Upper lobe of left lung (tissue), 6 donors: ENCODE results near the gene RBM39. TPM values are rescaled to one million over a fixed set of nuclear protein-coding genes. Genes with fewer than 3 reads are reported as not detected.
"Not testable (repeated sequence)": the region's sequence is repeated elsewhere in the genome, so short reads cannot be mapped to it uniquely, and the experiment has no call there.

Experiments
- ATAC-seq, 2 donors: fragments of 200-7000 bp; cut with Tn5 transposase; one replicate each; pipeline ENCODE4 v1.9.1; 2022; ENCODE audit warnings: mild to moderate bottlenecking in 2 of 2, moderate library complexity in 2 of 2; ENCODE audit not compliant: low FRiP score in 2 of 2
- DNase-seq, 2 donors: peaks; one replicate each; pipeline ENCODE4 v3.0.0-alpha.2; 2019 to 2020
- H3K27ac ChIP-seq, 4 donors: fragments of 200-600 bp; sonication (generic); one replicate each; pipeline ENCODE4 v1.5.1; 2016 to 2019
- H3K27me3 ChIP-seq, 4 donors: fragments of 200-600 bp; sonication (generic); one replicate each; pipeline ENCODE4 v1.5.1; 2017 to 2019
- H3K36me3 ChIP-seq, 4 donors: fragments of 200-600 bp; sonication (generic); one replicate each; pipeline ENCODE4 v1.5.1; 2016 to 2019
- H3K4me1 ChIP-seq, 4 donors: fragments of 200-600 bp; sonication (generic); one replicate each; pipeline ENCODE4 v1.5.1; 2018 to 2019
- H3K4me3 ChIP-seq, 4 donors: fragments of 200-600 bp; sonication (generic); one replicate each; pipeline ENCODE4 v1.5.1; 2017 to 2019; ENCODE audit warnings: mild to moderate bottlenecking in 2 of 4, moderate library complexity in 1 of 4
- H3K9me3 ChIP-seq, 4 donors: fragments of 200-600 bp; sonication (generic); one replicate each; pipeline ENCODE4 v1.5.1; 2018 to 2019
- CTCF ChIP-seq, 6 experiments: fragments of 450-650 bp in 4 of 6; fragments of 200-600 bp in 2 of 6; sonication (generic) in 2 of 6; IDR thresholded peaks; one replicate each; pipeline ENCODE4 v1.5.1; 2016 to 2019; ENCODE audit warnings: antibody characterized with exemption in 6 of 6
- EP300 ChIP-seq, 4 donors: sonication (generic); formaldehyde crosslinking; IDR thresholded peaks; one replicate each; pipeline ENCODE4 v1.5.1; 2017; ENCODE audit warnings: antibody characterized with exemption in 4 of 4, control low read depth in 2 of 4
- POLR2A ChIP-seq, 4 donors: fragments of 450-650 bp; IDR thresholded peaks; one replicate each; pipeline ENCODE4 v1.5.1; 2016 to 2017; ENCODE audit warnings: antibody characterized with exemption in 4 of 4, mild to moderate bottlenecking in 2 of 4
- POLR2AphosphoS5 ChIP-seq, 2 donors: sonication (generic); formaldehyde crosslinking; IDR thresholded peaks; one replicate each; pipeline ENCODE4 v1.5.1; 2017; ENCODE audit warnings: antibody characterized with exemption in 2 of 2
- WGBS, 2 donors: methylation state at CpG; one replicate each; pipeline ENCODE4 v1.1.5; 2017 to 2018; 5-methylcytosine and 5-hydroxymethylcytosine counted together
- total RNA-seq, 6 donors: library from RNA; depleted of rRNA in 4 of 6; stranded (reverse); fragments of >200 nt in 4 of 6; gene quantifications; one replicate each; pipeline versions ENCODE4 v1.1.0 to v1.2.1, GENCODE V29; 2016 to 2021
- donor health status: DM: no; HTN: no; CAD: no; lungs with moderate emphysema.
- donor health status: DM: no; HTN: yes; CAD: no; lungs with severe emphysema.

RBM39 gene
- total RNA-seq, 6 donors from 2014 or later, result 220 to 925 (median 266) TPM

- DNase-seq, result no peak
Measured at GRCh38 chr20:35708502-35708901, 33.6 kb downstream of the RBM39 start.

GRCh38 chr20:35706591-35707529 lies 35.2 kb downstream of the RBM39 start:
- H3K4me3 ChIP-seq, H3K27me3 ChIP-seq, H3K27ac ChIP-seq, DNase-seq, ATAC-seq, H3K9me3 ChIP-seq: not testable (repeated sequence)
- Histone ChIP-seq H3K36me3 (peaks cover 58 to 100% (median 66%) of the 10 kb centered on the region in 4 donors), H3K4me1 (peaks cover 0 to 21% (median 12%) of the 10 kb centered on the region in 4 donors)
- 93 to 94% methylated on average over 15 to 17 of the region's 17 CpGs for WGBS, 2 donors

More at GRCh38 chr20:35708502-35708901, 33.6 kb downstream of the RBM39 start:
- 58 to 62% methylated on average over 1 of the region's 1 CpG for WGBS, 2 donors
- Histone ChIP-seq H3K4me3 (no peak overlapping the region), H3K27me3 (no peaks in the 10 kb centered on the region), H3K27ac (no peak overlapping the region), H3K36me3 (peaks cover 59 to 99% (median 66%) of the 10 kb centered on the region in 4 donors), H3K4me1 (peaks cover 0 to 18% (median 12%) of the 10 kb centered on the region in 4 donors), H3K9me3 (no peaks in the 10 kb centered on the region)
- TF ChIP-seq POLR2AphosphoS5 (IDR thresholded peaks at IDR 0.05) (no peak), CTCF (IDR thresholded peaks at IDR 0.05) (no peak), POLR2A (IDR thresholded peaks at IDR 0.05) (no peak), EP300 (IDR thresholded peaks at IDR 0.05) (no peak)
- no peak for ATAC-seq

GRCh38 chr20:35705894-35706293 lies 36.2 kb downstream of the RBM39 start:
- not testable (repeated sequence) for H3K9me3 ChIP-seq, DNase-seq, H3K27me3 ChIP-seq, H3K27ac ChIP-seq, ATAC-seq, H3K4me3 ChIP-seq
- 92 to 93% methylated on average over 11 of the region's 11 CpGs for WGBS, 2 donors
- Histone ChIP-seq H3K4me1 (peaks cover 0 to 20% (median 9%) of the 10 kb centered on the region in 4 donors), H3K36me3 (peaks cover 55 to 98% (median 66%) of the 10 kb centered on the region in 4 donors)

GRCh38 chr20:35704514-35705261 lies 37.4 kb downstream of the RBM39 start:
- DNase-seq (no peak), ATAC-seq (no peak)
- Histone ChIP-seq H3K9me3 (no peaks in the 10 kb centered on the region), H3K4me1 (peaks cover 9 to 31% (median 12%) of the 10 kb centered on the region in 4 donors), H3K36me3 (peaks cover 47 to 88% (median 64%) of the 10 kb centered on the region in 4 donors), H3K27me3 (no peaks in the 10 kb centered on the region), H3K4me3 (no peak overlapping the region), H3K27ac (no peak overlapping the region)
- WGBS, 2 donors, result 89 to 94% methylated on average over 5 of the region's 5 CpGs
- TF ChIP-seq EP300 (IDR thresholded peaks at IDR 0.05) (no peak), POLR2A (IDR thresholded peaks at IDR 0.05) (no peak), POLR2AphosphoS5 (IDR thresholded peaks at IDR 0.05) (no peak), CTCF (IDR thresholded peaks at IDR 0.05) (no peak)

- DNase-seq, result no peak
- H3K4me1 ChIP-seq, result peaks cover 13 to 32% (median 14%) of the 10 kb centered on the region in 4 donors
- WGBS, 2 donors, result 64 to 74% methylated on average over 4 of the region's 4 CpGs
Measured at GRCh38 chr20:35702824-35703695, 39.0 kb downstream of the RBM39 start.

More at GRCh38 chr20:35702824-35703695, 39.0 kb downstream of the RBM39 start:
- H3K36me3 ChIP-seq, result peaks cover 41 to 72% (median 55%) of the 10 kb centered on the region in 4 donors
- H3K27ac ChIP-seq, result no peak overlapping the region
- no peaks in the 10 kb centered on the region for H3K27me3 ChIP-seq
- TF ChIP-seq POLR2A (IDR thresholded peaks at IDR 0.05) (no peak), EP300 (IDR thresholded peaks at IDR 0.05) (no peak), POLR2AphosphoS5 (IDR thresholded peaks at IDR 0.05) (no peak), CTCF (IDR thresholded peaks at IDR 0.05) (no peak)
- H3K4me3 ChIP-seq, result no peak overlapping the region
- no peak for ATAC-seq
- H3K9me3 ChIP-seq, result no peaks in the 10 kb centered on the region
